Upper lobe of left lung (tissue), 4 donors: ENCODE results near the gene CCT4.

Experiments
- CTCF ChIP-seq, 6 experiments: fragments of 450-650 bp in 4 of 6; fragments of 200-600 bp in 2 of 6; sonication (generic) in 2 of 6; IDR thresholded peaks; one replicate each; pipeline ENCODE4 v1.5.1; 2016 to 2019; ENCODE audit warnings: antibody characterized with exemption in 6 of 6
- POLR2A ChIP-seq, 4 donors: fragments of 450-650 bp; IDR thresholded peaks; one replicate each; pipeline ENCODE4 v1.5.1; 2016 to 2017; ENCODE audit warnings: antibody characterized with exemption in 4 of 4, mild to moderate bottlenecking in 2 of 4

DNA sequence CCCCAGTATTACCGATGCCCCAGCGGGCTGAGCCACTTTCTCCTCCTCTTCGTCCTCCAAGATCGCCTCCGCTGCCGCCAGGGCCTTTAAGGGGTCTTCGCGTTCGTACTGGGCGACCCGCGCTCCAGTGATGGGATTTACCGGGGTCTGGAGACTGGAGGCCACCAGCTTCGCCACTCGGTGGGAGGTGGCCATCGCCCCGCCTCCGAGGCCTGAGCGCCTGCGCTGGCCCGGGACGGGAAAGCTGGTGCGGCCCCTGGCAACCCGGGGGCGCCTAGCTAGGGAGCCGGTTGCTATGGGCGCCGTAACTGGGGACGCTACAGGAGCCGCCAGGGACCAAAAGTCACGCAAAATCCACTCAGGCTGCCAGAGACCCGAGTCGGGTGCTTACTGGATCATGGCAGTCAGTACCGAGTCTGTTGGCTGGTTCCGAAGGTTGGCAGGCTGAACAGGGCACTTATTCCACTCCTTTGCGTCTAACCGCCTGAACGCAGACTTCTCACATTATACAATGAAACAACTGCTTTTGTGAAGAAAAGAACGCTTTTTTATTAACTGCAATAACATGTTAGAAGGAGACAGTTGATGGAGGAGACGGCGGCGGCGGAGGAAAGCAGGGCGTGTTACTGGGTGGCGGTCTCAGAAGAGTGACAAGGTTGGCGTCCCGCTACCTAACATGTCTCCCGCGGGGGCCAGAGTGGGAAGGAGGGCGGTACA lies 34.5 kb downstream of the CCT4 start, which contains the start of gene FAM161A:
- TF ChIP-seq CTCF (IDR thresholded peaks at IDR 0.05) (no peak), POLR2A (IDR thresholded peaks at IDR 0.05) (peak in 2 of 4 donors; percentile 17 to 49)
